CD4-positive, alpha-beta T cell treated with Interleukin-4 for 1 hour (primary cell): Measurements from ENCODE around the gene FAU.
"Not testable (repeated sequence)": the region's sequence is repeated elsewhere in the genome, so short reads cannot be mapped to it uniquely, and the experiment has no call there.

Source experiments
- DNase-seq, 2 donors: peaks; one replicate each; pipeline ENCODE4 v3.0.0-alpha.2; 2020 to 2022

Gene FAU

DNA sequence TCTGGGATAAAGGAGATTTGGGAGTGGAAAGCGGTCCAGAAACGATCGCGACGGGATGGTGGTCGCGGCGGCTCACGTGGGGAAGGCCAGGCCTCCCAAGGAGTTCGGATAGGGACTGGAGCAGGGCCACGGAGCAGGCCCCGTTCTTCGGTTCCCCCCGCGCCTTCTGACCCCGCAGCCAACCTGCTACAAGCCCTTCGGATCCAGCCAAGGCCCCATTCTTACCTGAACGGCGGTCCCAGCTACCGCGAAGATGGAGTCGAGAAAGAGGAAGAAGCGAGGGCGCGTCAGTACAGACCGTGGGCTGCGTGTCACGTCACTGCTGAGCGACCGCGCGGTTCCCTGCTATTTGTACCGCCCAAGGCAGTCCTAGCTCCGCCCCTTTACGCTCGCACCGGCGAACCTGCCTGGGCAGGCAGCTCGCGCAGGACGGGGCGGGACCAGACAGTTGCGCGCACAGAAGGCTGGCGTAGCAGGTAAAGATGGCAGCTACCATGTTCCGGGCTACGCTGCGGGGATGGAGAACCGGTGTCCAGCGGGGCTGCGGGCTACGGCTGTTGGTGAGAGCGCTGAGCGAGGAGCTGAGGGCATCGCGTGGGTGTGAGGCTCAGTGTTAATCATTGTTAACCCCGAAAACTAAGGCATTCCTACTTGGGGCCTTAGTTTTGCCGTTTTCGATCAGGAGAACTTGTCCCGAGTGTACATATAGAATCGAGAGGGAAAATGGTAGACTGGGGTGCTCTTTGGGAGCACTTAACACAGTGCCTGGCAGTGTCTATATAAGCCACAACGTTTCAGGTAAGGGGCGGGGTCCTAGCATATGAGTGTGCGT is at the start of gene FAU, which contains the start of gene MRPL49:
Gene FAU, minus strand, starts transcription at position 270 of the 832 bp plus-strand sequence. CDS start 321 bp downstream, outside the sequence.
Gene MRPL49, plus strand, starts transcription at position 457 of the 832 bp plus-strand sequence. Its CDS starts 26 bp downstream, at position 483.
- DNase-seq = peak; percentile 99

DNA sequence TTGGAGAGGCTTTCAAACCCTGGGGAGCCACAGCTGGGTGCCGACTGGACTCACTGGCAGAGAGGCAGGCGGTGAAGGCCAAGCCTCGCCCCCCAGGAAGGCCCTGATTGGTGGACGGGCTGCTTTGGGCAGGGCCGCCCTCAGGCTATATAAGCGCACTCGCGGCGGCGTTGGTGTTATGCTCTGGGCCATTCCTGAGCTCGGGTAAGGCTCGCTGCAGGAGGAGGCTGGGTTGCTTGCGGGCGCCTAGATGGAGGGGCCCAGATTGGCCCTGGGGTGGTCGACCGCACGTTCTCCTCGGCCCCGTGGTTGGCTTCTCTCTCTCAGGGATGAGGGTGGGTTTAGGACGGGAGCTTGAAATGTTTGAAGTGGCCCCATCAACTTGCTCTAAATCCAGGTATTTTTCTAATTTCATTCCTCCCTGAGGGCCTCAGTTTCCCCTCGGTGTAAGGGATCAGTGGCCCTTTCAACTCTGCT is 48.2 kb upstream of the FAU start, which contains the start of gene SPDYC:
Gene SPDYC, plus strand, starts transcription at position 176 of the 477 bp plus-strand sequence. CDS start 1,125 bp downstream, outside the sequence.
- DNase-seq = no peak

DNA sequence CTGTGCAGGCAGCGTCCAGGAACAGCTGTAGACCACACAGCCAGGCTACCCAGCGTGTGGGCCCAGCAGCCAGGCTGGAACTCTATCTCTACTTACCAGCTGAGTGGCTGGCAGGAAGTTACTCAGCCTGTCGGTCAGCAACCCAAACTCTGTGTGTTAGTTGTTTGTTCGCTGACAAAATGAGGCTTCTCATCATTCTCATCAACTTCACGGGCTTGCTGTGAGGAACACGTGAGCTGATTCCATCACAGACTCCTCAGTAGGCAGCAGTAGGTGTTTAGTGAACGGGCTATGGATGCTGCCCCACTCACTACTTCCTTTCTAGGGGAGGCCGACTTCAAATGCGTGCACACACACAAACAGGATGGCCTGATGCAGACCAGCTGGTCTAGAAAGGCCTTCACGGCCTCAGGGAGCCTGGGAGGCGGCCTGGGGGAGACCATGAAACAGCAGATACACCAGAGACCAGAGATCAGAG is 47.3 kb upstream of the FAU start:
- no peak for DNase-seq

DNA sequence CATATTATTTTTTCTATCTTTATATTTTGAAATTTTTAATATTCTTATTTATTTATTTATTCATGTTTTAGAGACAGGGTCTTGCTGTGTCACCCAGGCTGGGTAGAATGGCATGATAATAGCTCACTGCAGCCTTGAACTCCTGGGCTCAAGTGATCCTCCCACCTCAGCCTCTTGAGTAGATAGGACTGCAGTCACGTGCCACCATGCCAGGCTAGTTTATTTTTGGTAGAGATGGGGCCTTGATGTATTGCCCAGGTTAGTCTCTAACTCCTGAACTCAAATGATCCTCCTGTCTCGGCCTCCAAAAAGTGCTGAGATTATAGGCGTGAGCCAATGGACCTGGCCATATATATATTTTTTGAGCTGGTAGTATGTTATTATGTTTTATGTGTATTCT is 45.7 kb upstream of the FAU start:
- no peak for DNase-seq

DNA sequence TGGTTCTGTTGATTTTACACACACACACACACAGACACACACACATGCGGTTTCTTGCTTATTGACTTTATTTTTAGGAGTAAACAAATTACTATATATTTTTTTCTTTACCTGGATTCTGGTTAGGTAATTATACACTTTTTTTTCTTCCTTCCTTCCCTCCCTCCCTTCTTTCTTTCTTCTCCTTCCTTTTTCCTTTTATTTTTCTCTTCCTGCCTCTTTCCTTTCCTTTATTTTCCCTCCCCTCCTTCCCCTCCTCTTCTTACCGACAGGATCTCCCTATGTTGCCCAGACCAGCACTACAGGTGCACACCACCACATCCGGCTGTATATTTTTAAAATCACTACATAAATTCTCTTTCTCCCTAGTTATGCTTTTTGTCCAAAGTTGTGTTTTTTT is 45.0 kb upstream of the FAU start:
- no peak for DNase-seq

DNA sequence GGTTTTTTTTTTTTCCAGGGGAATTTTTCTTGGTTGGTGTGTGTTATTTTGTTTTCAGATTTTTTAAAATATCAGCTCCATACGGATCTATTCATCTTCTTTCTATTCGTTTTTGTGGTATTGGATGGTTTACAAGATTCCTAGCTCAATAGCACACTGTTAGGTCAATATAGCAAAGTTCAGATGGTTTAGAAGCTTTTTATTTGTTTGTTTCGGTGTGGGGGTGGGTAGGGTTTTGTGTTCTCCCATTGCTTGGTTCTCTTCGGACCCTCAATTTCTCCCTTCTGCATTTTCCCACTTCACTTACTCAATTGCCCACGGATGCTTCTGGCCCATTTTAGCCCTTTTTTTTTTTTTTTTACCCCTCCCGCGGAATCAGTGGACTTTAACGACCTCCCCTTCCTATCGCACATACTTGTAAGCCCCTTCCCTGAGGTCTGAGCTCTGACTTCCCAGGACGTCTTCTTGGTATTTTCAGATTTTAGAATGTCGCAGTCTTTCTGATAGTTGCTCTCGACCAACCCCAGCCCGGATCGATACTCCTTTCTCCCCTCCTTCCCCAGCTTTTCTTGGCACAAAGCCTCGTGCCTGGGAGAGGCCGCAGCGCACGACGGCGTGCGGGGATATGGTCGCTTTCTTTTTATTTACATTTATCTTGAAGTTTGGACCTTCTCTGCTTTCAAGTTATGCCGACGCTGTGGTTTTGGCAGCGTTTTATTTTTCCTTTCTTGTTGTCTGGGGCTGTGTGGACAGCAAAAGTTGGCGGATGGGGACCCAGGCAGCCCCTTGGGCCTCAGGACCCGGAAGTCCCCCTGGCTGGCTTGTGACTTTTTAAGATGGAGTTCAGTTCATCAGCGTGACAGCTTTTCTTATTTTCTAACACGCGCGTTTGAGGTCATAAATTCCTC is 43.7 kb upstream of the FAU start:
- no peak for DNase-seq

DNA sequence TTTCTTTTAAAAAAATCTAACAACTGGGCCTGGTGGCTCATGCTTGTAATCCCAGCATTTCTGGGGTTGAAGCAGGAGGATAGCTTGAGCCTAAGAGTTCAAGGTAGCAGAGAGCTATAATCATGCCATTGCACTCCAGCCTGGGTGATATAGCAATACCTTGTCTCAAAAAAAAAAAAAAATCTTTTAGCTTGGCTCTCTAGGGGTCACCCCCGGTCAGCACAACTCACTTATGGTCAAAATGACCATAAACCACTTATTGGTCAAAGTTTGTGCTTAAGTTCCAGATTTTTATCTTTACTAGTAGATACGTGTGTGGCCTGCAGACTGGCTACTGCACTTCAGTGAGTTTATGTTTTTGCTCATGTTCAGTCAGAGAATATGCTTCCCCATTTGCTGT is 41.8 kb upstream of the FAU start:
- DNase-seq = no peak

DNA sequence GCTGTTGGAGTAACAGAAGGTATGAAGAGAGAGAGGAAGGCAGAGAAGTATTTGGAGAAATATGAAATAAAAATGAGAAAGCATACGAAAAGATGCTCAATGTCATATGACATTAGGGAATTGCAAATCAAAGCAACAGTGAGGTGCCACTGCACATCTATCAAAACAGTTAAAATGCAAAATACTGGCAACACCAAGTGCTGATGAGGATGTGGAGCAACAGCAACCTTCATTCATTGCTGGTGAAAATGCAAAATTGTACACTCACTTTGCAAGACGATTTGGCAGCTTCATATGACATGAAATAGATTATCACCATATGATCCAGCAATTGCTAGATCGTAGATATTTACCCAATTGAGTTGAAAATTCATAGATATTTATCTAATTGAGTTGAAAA is 38.7 kb upstream of the FAU start:
- DNase-seq = no peak

DNA sequence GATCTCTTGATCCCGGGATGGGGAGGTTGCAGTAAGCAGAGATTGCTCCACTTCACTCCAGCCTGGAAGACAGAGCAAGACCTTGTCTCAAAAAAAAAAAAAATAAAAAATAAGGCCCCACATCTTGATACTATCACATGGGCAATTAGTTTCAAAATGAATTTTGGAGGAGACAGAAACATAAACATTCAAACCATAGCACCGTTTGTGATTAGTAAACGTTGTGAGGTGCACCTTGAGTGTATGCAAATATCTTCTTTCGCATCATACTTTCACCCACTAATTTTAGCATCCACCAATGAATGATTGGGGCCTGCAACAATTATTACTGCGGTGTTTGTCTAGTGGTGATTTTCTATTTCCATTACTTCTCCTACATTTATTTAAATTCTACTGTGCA is 37.1 kb upstream of the FAU start:
- DNase-seq = no peak

DNA sequence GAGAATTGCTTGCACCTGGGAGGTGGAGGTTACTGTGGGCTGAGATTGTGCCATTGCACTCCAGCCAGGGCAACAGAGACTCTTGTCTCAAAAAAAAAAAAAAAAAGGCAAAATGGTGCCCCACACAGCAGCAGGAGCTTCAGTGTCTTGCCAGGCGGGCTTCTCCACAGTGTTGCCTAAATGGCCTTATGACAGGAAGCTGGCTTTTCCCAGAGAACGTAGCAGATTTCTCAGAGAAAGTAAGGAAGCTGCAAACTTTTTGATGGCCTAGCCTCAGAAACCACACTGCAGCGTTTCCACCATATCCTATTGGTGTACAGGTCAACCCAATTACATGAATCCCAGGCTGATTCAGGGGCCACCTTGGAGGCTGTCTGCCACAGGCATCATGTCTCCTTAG is 35.4 kb upstream of the FAU start:
- no peak for DNase-seq

DNA sequence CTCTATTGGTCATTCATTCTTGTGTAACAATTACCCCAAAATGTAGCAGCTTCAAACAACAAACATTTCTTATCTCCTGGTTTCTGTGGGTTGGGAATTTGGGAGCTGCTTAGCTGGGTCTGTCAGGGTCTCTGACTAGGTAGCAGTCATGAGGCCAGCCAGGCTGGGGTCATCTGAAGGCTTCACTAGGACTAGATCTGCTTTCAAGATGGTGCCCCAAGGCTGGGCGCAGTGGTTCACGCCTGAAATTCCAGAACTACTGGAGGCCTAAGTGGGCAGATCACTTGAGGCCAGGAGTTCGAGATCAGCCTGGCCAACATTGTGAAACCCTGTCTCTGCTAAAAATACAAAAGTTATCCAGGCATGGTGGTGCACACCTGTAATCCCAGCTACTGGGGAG is 35.0 kb upstream of the FAU start:
- no peak for DNase-seq

DNA sequence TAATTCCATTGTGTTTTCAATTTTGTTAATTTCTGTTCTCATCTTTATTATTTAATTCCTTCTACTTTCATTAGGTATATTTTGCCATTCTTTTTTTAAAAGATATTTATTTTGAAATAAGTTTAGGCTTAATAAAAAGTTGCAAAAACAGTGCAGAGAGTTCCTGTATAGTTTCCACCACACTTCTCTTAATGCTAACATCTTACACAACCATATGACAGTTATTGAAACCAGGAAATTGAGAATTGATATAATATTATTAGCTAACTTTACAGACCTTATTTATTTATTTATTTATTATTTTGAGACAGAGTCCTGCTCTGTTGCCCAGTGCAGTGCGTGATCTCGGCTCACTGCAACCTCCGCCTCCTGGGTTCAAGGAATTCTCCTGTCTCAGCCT is 34.3 kb upstream of the FAU start:
- DNase-seq = no peak

DNA sequence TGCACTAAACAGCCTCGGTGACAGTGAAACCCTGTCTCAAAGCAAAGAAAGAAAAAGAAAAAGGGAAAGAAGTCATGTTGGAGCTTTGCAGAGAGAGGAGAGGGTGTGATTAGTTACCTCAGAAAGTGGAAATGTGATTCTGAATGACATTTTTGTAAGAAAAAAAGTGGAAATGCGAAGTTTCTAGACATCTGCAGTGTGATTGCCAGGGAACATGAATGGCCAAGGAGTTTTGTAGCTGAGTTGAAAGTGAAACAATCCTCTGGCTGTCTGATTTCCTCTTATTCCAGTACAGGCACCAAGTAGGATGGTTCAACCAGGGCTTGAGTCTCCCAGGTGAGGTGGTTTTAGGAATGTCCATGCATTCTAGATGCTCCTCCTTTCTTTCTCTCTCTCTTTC is 30.2 kb upstream of the FAU start:
- DNase-seq = no peak

DNA sequence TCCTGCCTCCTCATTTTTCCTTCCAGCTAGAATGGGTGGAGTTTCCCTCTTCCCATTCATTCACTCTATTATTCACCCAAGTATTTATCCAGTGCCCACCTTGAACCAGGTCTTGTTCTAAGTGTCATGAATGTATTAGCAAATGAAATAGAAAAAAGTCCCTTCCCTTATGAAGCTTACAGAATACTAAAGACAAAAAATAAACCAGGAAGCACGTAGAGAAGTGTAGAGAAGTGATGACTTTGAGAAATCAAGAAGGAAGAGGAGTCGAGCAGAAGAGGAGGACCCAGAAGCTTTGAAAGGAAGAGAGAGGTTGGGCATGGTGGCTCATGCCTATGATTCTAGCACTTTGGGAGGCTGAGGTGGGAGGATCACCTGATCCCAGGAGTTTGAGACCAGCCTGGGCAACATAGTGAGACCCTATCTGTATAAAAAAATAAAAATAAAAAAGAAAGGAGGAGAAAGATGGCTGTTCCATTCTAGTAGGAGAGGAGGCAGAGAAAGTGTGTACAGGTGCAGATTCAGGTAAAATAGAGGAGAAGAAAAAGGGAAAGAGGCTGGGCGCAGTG is 29.5 kb upstream of the FAU start:
- no peak for DNase-seq

DNA sequence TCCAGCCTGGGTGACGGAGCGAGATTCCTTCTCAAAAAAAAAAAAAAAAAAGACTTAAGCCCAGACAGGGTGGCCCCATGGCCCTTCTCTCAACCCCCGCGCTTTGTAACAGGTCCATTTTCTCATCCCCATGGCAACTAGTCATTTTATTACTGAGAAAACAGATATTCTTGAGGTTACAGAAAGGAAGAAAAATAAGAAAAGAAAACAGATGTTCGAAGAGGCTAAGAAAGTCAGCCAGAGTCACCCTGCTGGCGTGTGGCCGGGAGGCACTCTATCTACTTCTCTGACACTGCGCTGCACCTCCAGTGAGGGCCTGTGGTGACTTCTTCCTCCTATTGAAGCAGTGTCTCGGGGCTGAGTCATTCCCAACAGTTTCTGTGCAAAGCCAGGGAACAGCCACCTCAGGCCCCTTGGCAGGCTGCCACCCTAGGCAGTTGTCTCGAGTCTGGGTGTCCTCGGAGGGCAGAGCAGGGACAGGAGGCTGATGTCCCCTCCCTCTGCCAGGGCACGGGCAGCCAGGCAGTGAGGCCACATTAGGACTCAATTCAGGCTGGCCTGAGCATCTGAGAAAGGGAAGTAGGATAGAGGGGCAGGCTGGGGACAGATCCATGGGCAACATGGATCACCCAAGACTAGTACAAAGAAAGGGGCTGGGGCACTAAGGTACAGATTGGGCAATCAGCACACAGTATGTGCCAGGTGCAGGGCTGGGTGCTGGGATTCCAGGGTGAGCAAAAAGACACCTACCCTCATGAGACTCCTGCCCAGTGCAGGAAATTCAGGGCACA is 28.8 kb upstream of the FAU start:
- DNase-seq = peak; percentile 11 to 79

DNA sequence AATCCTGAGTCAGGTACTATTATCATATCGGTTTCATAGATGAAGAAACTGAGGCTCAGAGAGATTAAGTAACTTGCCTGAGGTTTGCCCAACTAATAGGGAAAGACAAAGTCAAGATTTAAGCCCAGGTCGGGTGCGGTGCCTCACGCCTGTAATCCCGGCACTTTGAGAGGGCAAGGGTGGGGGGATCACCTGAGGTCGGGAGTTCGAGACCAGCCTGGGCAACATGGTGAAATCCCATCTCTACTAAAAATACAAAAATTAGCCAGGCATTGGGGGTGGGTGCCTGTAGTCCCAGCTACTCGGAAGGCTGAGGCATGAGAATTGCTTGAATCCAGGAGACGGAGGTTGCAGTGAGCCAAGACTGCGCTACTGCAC is 28.2 kb upstream of the FAU start:
- not testable (repeated sequence) for DNase-seq

DNA sequence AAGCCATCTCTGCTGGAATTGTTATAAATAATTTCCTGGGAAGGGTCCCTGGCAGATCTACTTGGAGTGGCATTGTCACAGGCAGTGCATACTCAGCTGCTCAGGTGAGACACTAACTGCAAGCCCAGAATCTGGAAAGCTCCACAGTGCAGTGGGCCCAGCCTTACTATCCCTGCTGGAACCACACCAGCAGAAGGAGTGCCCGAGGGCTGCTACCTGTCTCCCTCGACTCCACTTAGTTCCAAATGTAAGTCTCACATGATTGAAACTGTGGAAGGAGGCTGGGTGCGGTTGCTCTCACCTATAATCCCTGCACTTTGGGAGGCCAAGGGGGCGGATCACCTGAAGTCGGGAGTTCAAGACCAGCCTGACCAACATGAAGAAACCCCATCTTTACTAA is 26.7 kb upstream of the FAU start:
- DNase-seq = no peak

DNA sequence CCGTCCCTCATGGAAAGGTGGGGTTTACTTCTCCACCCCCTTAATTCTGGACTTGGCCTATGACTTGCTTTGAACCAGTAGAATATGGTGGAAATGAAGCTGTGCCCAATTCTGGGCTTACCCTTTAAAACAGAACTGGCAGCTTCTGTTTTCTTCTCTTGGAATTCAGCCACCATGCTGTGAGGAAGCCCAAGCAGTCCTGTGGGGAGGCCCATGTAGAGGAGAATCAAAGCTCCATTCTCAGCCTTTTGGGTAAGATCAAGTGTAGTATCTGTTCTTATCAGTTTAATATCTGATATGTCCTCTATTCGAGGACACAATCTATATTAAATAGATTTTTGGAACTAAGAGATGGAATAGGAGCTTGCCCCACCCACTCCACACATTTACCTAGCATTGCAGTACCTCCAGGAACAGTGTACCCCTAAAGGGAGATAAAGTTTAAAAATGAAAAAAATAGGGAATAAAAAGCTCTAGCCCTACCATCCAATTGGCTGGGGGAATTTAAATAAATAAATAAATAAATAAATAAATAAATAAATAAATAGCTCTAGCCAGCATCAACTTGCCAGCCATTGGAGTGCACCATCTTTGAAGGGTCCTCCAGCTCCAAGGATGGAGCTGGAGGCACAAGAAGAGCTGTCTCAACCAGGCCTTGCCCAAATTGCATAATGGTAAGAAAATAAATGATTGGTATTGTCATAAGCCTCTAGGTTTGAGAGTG is 25.6 kb upstream of the FAU start:
- no peak for DNase-seq

DNA sequence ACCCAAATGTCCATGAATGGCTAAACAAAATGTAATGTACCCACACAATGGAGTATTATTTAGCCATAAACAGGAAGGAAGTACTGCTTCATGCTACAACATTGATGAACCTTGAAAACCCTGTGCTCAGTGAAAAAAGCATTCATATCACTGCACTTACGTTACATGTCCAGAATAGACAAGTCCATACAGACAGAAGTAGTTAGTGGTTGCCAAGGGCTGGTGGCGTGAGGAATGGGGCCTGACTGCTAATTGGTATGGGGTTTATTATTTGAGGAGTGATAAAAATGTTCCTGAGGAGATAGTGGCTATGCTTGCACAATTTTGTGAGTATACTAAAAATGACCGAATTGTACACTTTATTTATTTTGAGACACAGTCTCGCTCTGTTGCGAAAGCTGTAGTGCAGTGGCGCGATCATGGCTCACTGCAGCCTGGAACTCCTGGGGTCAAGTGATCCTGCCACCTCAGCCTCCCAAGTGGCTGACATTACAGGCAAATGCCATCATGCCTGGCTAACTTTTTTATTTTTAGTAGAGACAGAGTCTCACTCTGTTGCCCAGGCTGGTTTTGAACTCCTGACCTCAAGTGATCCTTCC is 20.1 kb upstream of the FAU start:
- no peak for DNase-seq

DNA sequence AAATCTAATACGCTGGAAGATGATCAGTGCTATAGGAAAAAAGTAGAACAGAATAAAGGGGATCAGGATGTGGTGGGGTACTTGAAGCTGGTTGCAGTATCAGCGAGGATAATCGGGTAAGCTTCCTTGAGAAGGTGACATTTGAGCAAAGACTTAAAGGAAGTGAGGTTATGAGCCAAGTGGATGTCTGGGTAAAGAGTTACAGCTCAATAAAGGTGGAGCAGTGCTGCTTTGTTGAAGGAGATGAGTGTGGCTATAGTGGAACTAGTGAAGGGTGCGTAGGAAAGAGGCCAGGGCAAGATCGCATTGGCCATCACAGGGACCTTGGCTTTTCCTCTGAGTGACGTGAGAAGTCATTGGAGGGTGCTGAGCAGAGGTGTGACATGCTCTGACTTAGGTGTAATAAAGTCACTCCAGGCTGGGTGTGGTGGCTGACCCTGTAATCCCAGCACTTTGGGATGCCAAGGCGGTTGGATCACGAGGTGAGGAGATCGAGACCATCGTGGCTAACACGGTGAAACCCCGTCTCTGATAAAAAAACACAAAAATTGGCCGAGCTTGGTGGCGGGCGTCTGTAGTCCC is 14.7 kb upstream of the FAU start:
- DNase-seq = no peak
